ENCODE results near the gene ZNF165. TPM values are rescaled to one million over a fixed set of nuclear protein-coding genes. Genes with fewer than 3 reads are reported as not detected.

ZNF165 gene
- total and polyA plus RNA-seq, 2 of the 13 experiments (the other 11 are each of a cell fraction or from before 2014, with no cell fraction given): 0.58 to 8.6 TPM

DNA sequence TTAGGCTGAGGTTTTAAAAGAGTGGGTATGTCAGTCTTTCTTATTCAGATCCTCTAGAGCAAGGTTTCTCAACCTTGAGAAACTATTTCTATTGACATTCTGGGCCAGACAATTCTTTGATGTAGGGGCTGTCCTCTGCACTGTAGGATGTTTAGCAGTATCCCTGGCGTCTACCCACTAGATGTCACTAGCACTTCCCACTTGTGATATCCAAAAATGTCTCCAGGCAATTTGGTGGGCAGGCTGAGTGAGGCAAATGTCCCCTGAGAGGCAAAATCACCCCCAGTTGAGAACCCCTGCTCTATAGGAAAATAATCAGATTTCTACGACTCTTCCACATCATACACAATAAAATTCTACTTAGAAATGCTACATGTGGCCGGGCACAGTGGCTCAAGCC is 53.6 kb downstream of the ZNF165 start (continued):
- TF ChIP-seq, protein P1, sequence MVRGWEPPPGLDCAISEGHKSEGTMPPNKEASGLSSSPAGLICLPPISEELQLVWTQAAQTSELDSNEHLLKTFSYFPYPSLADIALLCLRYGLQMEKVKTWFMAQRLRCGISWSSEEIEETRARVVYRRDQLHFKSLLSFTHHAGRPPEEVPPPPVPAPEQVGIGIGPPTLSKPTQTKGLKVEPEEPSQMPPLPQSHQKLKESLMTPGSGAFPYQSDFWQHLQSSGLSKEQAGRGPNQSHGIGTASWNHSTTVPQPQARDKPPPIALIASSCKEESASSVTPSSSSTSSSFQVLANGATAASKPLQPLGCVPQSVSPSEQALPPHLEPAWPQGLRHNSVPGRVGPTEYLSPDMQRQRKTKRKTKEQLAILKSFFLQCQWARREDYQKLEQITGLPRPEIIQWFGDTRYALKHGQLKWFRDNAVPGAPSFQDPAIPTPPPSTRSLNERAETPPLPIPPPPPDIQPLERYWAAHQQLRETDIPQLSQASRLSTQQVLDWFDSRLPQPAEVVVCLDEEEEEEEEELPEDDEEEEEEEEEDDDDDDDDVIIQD (CRISPR knock-in tag; IDR thresholded peaks at IDR 0.05; ENCODE audit: low read depth): 0 out of 2 replicates have a peak, but pooled peaks have one; percentile 33
- TF ChIP-seq ZNF737 (CRISPR knock-in tag; IDR thresholded peaks at IDR 0.05; ENCODE audit: borderline replicate concordance) (no peak), ZNF510 (CRISPR knock-in tag; IDR thresholded peaks at IDR 0.05; ENCODE audit: low read depth) (no peak), ZNF644 (CRISPR knock-in tag; IDR thresholded peaks at IDR 0.05; ENCODE audit: low read depth) (no peak), GABPA (IDR thresholded peaks at IDR 0.05; ENCODE audit: low read depth, low read length) (no peak), GABPA (CRISPR knock-in tag; IDR thresholded peaks at IDR 0.05; ENCODE audit: low read depth) (peak; percentile 61), EHMT2 (IDR thresholded peaks at IDR 0.05; ENCODE audit: borderline replicate concordance, low read depth, low read length) (no peak), SATB2 (CRISPR knock-in tag; IDR thresholded peaks at IDR 0.05) (no peak), KLF16 (CRISPR knock-in tag; IDR thresholded peaks at IDR 0.05) (peak in 1 of 2 experiments; percentile 49; a peak in 1 of 4 replicates), HNF4G (IDR thresholded peaks at IDR 0.05; ENCODE audit: borderline replicate concordance, low read depth, low read length) (no peak), HNF4G (CRISPR knock-in tag; IDR thresholded peaks at IDR 0.05; ENCODE audit: borderline replicate concordance, low read depth) (no peak), ZNF44 (CRISPR knock-in tag; IDR thresholded peaks at IDR 0.05) (no peak)
- TF ChIP-seq, protein P2, sequence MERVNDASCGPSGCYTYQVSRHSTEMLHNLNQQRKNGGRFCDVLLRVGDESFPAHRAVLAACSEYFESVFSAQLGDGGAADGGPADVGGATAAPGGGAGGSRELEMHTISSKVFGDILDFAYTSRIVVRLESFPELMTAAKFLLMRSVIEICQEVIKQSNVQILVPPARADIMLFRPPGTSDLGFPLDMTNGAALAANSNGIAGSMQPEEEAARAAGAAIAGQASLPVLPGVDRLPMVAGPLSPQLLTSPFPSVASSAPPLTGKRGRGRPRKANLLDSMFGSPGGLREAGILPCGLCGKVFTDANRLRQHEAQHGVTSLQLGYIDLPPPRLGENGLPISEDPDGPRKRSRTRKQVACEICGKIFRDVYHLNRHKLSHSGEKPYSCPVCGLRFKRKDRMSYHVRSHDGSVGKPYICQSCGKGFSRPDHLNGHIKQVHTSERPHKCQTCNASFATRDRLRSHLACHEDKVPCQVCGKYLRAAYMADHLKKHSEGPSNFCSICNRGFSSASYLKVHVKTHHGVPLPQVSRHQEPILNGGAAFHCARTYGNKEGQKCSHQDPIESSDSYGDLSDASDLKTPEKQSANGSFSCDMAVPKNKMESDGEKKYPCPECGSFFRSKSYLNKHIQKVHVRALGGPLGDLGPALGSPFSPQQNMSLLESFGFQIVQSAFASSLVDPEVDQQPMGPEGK (CRISPR knock-in tag; IDR thresholded peaks at IDR 0.05): 0 out of 2 replicates have a peak, but pooled peaks have one; percentile 26
- TF ChIP-seq, protein P3, sequence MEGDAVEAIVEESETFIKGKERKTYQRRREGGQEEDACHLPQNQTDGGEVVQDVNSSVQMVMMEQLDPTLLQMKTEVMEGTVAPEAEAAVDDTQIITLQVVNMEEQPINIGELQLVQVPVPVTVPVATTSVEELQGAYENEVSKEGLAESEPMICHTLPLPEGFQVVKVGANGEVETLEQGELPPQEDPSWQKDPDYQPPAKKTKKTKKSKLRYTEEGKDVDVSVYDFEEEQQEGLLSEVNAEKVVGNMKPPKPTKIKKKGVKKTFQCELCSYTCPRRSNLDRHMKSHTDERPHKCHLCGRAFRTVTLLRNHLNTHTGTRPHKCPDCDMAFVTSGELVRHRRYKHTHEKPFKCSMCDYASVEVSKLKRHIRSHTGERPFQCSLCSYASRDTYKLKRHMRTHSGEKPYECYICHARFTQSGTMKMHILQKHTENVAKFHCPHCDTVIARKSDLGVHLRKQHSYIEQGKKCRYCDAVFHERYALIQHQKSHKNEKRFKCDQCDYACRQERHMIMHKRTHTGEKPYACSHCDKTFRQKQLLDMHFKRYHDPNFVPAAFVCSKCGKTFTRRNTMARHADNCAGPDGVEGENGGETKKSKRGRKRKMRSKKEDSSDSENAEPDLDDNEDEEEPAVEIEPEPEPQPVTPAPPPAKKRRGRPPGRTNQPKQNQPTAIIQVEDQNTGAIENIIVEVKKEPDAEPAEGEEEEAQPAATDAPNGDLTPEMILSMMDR (CRISPR knock-in tag; IDR thresholded peaks at IDR 0.05): peak; percentile 75
- TF ChIP-seq, protein P4, sequence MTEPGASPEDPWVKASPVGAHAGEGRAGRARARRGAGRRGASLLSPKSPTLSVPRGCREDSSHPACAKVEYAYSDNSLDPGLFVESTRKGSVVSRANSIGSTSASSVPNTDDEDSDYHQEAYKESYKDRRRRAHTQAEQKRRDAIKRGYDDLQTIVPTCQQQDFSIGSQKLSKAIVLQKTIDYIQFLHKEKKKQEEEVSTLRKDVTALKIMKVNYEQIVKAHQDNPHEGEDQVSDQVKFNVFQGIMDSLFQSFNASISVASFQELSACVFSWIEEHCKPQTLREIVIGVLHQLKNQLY (CRISPR knock-in tag; IDR thresholded peaks at IDR 0.05): no peak
- TF ChIP-seq, protein P5, sequence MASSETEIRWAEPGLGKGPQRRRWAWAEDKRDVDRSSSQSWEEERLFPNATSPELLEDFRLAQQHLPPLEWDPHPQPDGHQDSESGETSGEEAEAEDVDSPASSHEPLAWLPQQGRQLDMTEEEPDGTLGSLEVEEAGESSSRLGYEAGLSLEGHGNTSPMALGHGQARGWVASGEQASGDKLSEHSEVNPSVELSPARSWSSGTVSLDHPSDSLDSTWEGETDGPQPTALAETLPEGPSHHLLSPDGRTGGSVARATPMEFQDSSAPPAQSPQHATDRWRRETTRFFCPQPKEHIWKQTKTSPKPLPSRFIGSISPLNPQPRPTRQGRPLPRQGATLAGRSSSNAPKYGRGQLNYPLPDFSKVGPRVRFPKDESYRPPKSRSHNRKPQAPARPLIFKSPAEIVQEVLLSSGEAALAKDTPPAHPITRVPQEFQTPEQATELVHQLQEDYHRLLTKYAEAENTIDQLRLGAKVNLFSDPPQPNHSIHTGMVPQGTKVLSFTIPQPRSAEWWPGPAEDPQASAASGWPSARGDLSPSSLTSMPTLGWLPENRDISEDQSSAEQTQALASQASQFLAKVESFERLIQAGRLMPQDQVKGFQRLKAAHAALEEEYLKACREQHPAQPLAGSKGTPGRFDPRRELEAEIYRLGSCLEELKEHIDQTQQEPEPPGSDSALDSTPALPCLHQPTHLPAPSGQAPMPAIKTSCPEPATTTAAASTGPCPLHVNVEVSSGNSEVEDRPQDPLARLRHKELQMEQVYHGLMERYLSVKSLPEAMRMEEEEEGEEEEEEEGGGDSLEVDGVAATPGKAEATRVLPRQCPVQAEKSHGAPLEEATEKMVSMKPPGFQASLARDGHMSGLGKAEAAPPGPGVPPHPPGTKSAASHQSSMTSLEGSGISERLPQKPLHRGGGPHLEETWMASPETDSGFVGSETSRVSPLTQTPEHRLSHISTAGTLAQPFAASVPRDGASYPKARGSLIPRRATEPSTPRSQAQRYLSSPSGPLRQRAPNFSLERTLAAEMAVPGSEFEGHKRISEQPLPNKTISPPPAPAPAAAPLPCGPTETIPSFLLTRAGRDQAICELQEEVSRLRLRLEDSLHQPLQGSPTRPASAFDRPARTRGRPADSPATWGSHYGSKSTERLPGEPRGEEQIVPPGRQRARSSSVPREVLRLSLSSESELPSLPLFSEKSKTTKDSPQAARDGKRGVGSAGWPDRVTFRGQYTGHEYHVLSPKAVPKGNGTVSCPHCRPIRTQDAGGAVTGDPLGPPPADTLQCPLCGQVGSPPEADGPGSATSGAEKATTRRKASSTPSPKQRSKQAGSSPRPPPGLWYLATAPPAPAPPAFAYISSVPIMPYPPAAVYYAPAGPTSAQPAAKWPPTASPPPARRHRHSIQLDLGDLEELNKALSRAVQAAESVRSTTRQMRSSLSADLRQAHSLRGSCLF (CRISPR knock-in tag; IDR thresholded peaks at IDR 0.05; ENCODE audit: borderline replicate concordance): no peak
- TF ChIP-seq, protein P6, sequence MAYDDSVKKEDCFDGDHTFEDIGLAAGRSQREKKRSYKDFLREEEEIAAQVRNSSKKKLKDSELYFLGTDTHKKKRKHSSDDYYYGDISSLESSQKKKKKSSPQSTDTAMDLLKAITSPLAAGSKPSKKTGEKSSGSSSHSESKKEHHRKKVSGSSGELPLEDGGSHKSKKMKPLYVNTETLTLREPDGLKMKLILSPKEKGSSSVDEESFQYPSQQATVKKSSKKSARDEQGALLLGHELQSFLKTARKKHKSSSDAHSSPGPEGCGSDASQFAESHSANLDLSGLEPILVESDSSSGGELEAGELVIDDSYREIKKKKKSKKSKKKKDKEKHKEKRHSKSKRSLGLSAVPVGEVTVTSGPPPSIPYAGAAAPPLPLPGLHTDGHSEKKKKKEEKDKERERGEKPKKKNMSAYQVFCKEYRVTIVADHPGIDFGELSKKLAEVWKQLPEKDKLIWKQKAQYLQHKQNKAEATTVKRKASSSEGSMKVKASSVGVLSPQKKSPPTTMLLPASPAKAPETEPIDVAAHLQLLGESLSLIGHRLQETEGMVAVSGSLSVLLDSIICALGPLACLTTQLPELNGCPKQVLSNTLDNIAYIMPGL (CRISPR knock-in tag; IDR thresholded peaks at IDR 0.05; ENCODE audit: borderline replicate concordance in 1 of 2, low read depth in 1 of 2): peak; percentile 47 to 62; a peak in 1 of 4 replicates

All from HepG2 (cell line).